ENCODE results near the gene NFIC.

DNA sequence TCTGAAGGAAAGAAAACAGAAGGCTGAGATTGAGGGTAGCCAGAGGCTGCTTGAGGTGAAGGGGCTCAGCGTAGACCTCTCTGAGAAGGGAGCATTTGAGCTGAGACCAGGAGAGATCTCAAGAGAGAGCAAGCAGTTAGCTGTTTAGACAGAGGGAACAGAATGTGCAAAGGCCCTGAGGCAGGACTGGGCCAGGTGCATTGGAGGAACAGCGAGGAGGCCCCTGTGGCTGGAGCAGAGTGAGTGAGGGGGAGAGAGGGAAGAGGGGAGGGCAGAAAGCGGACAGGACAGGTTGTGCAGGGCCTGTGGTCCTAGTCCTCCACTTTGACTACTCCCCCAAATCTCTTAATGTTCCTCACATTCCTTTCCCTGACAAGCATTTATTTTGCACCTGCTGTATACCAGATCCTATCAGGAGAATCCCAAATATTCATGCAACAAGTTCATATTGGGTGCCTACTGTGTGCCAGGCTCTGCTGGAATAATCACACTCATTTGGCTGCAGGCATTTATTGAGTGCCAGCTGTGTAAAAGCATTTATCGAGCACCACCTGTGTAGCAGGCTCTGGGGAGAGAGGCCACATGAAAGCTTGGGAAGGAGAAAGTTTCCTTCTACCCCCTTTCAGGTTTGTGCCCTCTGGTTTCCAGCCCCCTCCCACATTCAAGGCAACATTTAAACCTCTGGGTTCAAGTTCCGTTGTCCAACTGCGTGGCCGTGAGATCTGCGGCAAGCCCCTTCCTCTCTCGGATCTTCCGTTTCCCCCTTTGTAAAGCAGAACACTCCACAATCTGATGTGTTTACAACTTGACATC is 36.5 kb downstream of the NFIC start:
- TF ChIP-seq, protein P1, sequence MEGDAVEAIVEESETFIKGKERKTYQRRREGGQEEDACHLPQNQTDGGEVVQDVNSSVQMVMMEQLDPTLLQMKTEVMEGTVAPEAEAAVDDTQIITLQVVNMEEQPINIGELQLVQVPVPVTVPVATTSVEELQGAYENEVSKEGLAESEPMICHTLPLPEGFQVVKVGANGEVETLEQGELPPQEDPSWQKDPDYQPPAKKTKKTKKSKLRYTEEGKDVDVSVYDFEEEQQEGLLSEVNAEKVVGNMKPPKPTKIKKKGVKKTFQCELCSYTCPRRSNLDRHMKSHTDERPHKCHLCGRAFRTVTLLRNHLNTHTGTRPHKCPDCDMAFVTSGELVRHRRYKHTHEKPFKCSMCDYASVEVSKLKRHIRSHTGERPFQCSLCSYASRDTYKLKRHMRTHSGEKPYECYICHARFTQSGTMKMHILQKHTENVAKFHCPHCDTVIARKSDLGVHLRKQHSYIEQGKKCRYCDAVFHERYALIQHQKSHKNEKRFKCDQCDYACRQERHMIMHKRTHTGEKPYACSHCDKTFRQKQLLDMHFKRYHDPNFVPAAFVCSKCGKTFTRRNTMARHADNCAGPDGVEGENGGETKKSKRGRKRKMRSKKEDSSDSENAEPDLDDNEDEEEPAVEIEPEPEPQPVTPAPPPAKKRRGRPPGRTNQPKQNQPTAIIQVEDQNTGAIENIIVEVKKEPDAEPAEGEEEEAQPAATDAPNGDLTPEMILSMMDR (IDR thresholded peaks at IDR 0.05), result no peak
- TF ChIP-seq POLR2A (IDR thresholded peaks at IDR 0.05; ENCODE audit: low read depth) (no peak), EP300 (IDR thresholded peaks at IDR 0.05) (no peak)
